GM18909 (cell line): ENCODE results near the gene DDX31.

ENCODE experiments used
- ATAC-seq: cut with Tn5 transposase; IDR thresholded peaks from one replicate; pipeline ENCODE4 v1.9.1; 2021; ENCODE audit warnings: mild to moderate bottlenecking; ENCODE audit not compliant: unreplicated experiment, poor library complexity

Gene DDX31

GRCh38 chr9:132600326-132600984 lies 69.3 kb downstream of the DDX31 start:
- no peak for ATAC-seq

DNA sequence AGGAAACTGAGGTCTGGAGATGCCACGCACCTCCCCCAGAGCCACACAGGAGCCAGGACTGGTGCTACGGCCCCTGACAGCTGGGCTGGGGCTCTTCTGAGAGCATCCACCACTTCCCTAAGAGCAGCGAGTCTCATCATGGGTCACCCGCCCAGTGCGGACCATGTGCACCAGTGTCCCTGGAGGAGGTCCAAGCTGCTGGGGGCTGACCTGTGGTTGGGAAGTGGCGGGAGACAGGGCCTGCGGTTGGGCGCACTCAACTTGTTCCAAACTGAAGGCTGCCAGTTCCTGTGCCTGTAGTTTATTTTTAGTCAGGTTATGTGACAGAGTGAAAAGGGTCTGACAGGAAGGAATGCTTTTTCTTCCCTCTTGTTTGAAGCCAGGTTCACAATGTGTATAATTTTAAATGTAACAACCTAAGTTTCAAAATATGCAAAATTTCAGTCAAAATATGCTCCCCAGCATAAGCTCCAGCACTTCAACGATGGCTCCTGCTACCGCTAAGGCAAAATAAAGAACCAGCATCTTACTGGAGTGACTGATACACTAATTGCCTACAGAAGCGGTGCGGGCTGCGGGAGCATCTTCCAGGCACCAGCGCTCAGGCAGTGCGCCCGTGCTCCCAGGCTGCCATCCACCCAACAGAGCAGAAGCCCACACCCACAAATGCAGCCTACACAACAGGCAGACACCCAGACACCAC lies 72.6 kb downstream of the DDX31 start:
- no peak for ATAC-seq

DNA sequence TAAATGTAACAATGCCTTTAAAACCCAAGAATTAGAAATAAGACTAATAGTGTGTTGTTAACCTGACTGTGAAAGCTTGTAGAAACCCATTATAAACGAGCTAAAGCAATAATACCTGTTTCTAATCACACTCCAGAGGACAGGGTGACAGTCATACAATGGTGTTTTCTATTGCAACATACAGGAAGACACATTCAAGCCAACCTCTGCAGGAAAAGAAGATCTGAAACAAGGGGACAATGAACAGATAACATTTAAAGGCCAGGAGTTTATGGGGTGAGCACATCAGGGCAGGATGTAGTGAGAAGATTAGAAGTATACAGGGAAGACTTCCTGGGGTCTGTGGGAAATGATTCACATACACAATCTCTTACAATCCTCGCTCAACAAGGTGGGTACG lies 73.6 kb downstream of the DDX31 start:
- no peak for ATAC-seq

DNA sequence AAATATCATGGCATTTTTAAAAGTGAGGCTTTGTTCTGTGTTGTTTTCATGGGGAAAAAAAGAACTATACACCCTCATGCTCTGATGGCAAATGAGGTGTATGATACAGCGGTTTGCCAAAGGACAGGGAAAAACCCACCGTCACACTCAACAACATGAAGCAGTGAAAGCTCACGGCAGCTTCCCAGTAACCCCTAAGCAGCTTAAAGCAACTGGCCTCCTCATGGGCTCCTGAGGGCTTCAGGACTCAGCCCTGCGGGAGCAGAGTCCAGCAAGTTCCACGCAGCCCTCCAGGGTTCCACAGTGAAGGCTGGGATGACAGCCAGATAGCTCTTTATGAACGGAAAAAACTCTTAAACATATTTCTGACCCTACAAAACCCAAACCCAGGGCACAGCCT lies 74.5 kb downstream of the DDX31 start:
- no peak for ATAC-seq

DNA sequence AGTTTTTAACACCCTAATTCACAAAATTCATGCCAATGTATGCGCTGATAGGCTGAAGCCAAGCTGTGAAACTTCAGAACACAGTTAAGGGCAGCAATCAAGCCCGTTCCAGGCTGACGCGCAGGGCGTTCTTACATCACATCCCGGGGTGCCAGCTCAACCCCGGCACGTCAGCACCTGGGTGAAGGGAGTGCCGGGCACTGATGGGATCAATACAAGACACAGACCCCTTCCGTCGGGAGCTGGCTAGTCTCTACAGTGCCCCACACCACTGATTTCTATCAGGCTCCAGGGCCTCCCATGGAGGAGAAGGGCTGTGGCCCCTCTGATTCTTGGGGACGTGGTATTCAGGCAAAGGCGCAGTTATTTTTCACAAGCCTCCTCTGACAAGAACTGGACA lies 75.4 kb downstream of the DDX31 start:
- no peak for ATAC-seq

DNA sequence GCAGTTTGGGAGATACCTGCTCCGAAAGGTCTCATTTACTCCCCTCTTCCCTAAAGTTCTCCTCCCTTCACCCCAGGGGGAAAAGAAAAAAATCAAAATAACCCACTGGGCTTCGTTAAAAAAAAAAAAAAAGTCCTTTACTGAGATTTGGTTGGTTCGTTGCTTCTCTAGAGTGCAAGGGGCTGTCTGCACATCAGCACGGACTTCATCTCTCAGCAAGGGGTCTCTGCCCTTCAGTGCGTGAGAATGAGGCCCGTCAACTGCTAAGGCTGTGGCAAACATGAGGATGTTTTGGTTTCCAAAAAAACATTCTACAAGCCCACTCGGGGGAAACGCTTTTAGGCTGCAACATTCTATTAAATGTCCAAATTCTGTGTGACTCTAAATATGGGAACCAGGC lies 77.3 kb downstream of the DDX31 start:
- ATAC-seq: no peak

GRCh38 chr9:132591751-132592314 lies 78.0 kb downstream of the DDX31 start:
- ATAC-seq: no peak

DNA sequence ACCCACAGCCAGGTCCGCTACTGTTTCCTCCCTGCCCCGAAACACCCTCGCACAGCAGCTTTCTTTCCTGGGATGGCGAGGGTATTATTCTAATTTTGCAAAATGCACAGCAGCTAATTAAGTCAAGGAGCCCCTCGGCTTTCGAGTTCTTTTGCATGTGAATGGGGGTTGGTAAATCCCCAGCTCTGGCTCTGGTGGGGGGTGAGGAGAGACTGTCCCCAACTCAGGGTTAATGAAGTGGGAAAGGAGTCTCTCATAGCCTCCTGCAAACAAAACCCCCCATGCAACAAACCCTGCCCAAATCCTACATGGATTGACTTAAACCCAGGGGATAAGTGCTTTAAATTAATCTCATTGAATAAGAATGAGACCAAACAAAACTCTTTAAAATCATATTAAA lies 78.5 kb downstream of the DDX31 start:
- ATAC-seq: no peak

DNA sequence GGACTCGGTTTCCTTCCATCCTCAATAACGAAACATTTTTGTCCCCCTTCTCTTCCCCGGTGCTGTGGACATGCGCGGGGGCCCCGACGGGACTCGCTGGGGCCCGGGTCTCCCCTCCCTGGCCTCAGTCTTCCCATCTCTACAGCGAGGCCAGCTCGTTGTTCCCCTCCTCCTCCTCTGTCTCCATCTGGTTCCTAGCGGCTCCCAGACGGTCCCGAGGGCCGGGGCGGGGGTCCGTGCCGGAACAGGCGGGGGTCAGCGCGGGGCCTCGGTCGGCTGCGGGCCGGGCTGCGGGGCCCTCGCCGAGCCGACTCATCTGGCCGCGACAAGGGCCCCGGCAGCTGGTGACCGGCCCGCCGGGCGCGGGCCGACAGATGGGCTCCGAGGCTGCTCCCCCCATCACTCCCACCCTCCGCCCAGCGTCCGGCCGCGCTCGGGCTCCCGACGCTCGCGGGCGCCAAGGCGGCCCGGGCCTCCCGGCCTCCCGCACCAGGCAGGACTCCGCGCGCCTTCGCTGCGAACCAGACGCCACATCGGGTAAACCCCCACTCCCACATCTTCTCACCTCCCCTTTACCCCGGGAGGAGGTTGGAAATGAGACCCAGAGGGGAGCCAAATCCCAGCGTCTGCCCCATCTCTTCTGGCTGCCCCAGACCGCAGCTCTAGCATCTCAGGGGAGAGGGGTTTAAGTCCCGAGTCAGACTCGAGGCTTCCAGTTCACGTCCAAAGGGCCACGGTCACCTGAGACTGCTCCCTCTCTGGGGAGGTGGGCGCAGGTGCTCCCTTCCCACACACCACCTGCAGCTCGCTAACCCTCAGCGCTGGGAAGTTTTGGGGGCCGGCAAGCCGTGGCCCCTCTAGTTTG lies 79.2 kb downstream of the DDX31 start:
- no peak for ATAC-seq

GRCh38 chr9:132590037-132590317 lies 79.8 kb downstream of the DDX31 start:
- no peak for ATAC-seq

DNA sequence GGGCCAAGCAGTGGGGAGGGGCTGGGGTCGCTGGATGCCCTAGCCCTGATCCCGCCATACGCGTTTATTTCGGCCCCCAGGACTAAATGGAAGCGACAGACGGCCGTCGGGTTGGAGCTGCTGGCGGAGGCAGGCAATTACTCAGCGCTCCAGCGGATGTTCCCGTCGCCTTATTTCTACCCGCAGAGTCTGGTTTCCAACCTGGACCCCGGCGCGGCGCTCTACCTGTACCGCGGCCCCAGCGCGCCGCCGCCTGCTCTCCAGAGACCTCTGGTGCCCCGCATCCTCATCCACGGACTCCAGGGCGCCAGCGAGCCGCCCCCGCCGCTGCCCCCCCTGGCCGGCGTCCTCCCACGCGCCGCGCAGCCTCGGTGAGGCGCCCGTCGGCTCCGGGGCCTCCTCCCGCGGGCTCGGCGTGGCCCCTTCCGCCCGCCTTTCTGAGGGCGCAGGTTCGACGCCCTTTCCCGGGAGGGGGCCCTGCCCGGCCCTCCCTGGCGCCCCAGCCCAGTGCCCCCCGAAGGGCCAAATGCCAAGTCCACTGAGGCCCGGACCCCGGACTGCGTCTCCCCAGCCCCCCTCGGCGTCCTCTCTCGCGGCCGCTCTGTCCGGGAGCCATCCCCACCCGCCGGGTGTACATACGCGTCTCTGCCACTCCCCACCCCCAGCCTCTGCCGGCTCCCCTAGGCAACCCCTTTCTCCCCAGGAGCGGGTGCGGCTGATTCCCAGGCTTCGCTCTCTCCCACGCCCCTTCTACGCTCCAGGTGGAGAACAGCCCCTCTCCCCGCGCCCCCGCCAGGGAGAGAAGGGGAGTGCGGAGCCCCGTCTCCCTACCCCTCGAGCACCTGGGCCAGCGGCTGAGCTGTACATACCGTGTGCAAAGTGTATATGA lies 80.4 kb downstream of the DDX31 start:
- ATAC-seq: no peak

DNA sequence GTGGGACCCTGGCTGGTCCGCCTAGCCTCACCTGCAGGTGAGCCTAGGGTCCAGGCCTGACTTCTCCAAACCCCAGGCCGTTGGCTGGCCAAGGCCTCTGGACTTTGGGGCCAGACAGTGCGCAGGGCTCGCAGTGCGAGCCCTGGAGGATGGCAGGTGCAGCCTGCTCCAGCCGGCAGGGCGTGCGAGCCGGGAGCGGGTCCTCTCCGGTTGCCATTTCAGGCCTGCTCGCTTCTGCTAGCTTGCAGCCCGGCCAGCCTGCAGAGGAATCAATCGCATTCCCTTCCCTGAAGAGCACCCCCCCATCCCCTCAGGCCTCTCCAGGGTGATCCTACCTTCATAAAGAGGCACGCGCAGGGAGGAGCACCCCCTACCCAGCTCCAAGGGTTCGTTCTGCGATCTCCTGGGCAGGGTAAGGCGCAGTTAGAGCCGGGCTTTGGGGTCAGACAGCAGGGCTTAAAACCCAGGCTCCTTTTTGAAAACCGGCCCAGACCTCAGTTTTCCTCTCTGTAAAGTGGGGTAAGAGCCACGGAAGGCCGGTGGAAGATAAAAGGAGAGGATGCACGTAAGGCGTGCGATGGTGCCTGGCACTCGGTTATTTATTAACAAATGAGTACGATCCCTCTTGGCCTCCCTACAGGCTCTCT lies 81.2 kb downstream of the DDX31 start:
- no peak for ATAC-seq

DNA sequence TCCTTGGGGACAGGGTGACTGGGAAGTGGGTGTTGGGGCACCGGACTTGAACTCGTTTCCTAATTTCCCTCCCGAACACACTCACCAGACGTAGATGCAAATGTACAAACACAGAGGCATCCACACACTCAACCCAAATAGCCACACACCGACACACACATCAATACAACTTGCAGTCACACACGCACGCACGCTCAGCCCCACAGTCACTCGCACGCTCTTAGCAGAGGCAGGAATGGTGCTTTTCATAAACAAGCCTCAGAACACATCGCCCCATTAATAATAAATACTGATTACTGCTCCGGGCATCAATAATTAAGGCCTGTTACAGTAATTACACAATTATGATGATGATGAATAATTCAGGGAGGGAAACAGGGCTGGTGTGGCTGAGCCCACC lies 81.7 kb downstream of the DDX31 start:
- ATAC-seq: no peak

DNA sequence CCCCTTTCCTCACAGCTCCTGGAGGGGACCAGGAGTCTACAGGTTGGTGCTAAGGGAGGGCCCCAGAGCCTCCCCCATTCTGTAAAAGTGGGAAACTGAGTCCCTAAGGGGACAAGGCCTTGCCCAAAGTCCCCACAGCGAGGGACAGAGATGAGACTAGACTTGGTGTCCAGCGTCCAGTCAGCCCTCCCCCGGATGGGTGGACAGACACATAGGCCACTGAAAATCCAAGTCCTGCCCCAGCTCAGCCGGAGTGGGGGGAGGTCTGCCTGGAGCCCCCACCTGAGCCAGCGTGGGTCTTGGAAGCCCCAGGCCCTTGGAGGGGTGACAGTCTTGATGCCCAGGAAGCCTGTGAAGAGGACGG lies 82.2 kb downstream of the DDX31 start:
- no peak for ATAC-seq

GRCh38 chr9:132586830-132587591 lies 82.8 kb downstream of the DDX31 start:
- no peak for ATAC-seq

DNA sequence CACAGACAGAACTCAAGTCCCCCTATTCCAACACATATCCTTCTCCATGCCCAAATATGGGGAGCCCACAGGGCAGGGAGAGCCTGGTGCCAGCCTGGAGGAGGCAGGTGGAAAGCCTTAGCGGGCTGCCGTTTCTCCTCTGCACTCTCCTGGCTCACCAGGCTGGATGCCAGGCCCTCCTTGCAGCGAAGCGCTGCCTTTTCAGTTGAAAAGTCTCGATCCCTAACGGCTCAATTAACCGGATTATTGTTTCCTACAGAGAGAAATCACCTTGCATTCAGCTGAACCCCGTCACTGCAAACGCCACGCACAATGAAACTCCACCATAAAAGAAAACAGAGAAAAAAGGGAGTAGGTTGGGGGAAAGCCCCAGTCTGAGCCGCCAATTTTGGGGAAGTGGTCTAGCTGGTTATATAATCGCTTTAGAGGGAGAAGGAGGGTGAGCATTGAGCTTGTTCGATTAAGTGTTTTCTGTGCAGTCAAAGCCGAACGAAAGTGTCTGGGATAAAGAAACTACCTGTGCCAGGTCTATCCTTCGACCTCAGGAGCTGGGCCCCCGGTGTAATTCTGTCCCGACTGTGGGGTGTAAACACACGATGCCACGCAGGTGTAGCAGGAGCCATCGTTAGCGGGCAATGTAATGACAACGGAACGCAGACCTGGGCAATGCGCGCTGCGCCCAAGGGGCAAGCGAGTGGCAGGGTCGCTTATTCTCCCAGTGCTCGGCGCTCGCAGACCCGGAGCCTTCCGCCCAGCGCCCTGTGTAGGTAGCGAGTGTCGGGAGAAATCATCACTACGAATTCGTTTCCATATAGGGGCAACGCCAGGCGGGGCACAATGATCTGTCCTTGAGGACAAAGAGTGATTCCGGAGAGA lies 83.6 kb downstream of the DDX31 start:
- ATAC-seq: no peak

DNA sequence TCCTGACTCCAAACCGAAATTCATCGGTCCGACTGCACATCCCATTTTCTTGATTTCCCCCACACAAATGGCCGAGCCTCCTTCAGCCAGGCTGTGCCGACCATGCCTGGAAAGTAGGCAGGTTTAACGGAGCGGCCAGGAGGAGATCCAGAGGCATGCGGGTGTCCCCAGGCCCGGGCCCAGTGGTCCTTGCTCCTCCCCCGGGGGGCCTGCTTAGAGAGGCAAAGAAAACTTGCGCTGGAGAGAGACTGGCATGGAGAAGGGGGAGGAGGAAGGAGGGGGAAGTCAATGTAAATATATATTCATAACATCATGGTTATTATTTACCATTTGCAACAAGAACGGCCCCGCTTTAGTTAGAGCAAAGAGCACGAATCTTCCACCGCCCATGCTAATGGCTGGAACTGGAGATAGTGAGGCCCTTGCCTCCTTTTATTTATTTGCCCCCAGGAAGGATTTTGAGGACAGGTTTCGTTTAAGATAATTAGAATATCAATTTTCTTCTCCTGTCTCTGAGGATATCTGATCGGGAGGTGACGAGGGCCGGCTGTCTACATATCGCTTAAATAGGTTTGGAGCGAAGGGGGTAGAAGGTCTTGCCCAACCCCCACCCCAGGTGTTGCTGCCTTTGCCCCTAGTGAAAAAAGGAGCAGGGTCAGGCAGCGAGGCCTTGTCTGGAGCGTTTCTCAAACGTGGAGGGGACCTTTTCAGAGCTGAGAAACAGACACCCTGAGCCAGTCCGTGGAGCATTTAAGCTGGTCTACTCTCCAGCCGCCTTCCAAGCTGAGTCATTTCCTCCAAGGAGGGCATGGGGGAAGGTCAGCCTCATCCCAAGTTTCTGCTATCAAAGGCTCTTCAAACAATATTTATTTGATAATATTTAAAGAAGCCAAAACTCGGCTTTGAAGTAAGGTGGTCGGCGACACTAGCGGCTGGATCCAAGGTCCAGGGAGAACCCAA lies 84.9 kb downstream of the DDX31 start:
- no peak for ATAC-seq
